K562 (cell line): ENCODE measurements around the gene ZNF322. TPM values are rescaled to one million over a fixed set of nuclear protein-coding genes. Genes with fewer than 3 reads are reported as not detected.

Experiments
- ATAC-seq: fragments of 200-7000 bp; cut with Tn5 transposase; 3 replicates; pipeline ENCODE4 v1.9.1; 2020; ENCODE audit warnings: moderate library complexity
- BruUV-seq: library from RNA; stranded (reverse); fragments of 400-500 nt; replicated peaks from 2 replicates; lab custom pipeline; 2021; lab: Mats Ljungman, UMichigan
- CTCF ChIA-PET: fragments of 300-600 bp; formaldehyde crosslinking; extraction: SDS; loops from one replicate; lab custom pipeline; 2021; ENCODE audit warnings: low intra/inter-chr PET ratio; lab: Yijun Ruan, JAX
- POLR2A ChIA-PET: fragments of 300-600, 350-650 bp; sonication (Branson Sonifier 250); formaldehyde crosslinking; extraction: SDS; loops from one replicate; lab custom pipeline; 2021; ENCODE audit warnings: antibody characterized with exemption, inconsistent platforms; lab: Yijun Ruan, JAX
- DNase-seq, 4 experiments: peaks; one replicate each; pipeline versions ENCODE4 v3.0.0 to v3.0.0-alpha.2; 2011 to 2018; ENCODE audit warnings: low spot score in 3 of 4, mixed read lengths in 3 of 4; ENCODE audit errors: extremely low read depth in 1 of 4
- FAIRE-seq: peaks from 2 replicates; lab custom pipeline; 2011; peaks lifted over from hg19 to GRCh38; lab: Jason Lieb, UNC
- H2AFZ ChIP-seq: 2 replicates; pipeline ENCODE4 v1.6.0; 2011; ENCODE audit warnings: low read depth, low read length, control low read depth, inconsistent platforms
- H3K27ac ChIP-seq: fragments of 200-600 bp; 3 replicates; pipeline ENCODE4 v1.8.0; 2011; ENCODE audit warnings: low read depth, mild to moderate bottlenecking, control low read depth, inconsistent platforms, low read length, moderate library complexity, mixed read lengths; ENCODE audit errors: extremely low read depth
- H3K27me3 ChIP-seq, 2 experiments: fragments of 300-600 bp in 1 of 2; 2 replicates in 1 of 2; 3 replicates in 1 of 2; pipeline versions ENCODE4 v1.6.0 to v1.8.0; 2011; ENCODE audit warnings: inconsistent platforms in 2 of 2, low read length in 2 of 2, mild to moderate bottlenecking in 1 of 2, mixed read lengths in 1 of 2, moderate library complexity in 1 of 2; ENCODE audit not compliant: control insufficient read depth in 2 of 2, insufficient read depth in 2 of 2
- H3K36me3 ChIP-seq: fragments of 300-600 bp; 3 replicates; pipeline ENCODE4 v1.8.0; 2011; ENCODE audit warnings: mild to moderate bottlenecking, low read length, inconsistent platforms; ENCODE audit not compliant: control insufficient read depth, insufficient read depth
- H3K4me1 ChIP-seq, 2 experiments: fragments of 200-600 bp in 1 of 2; replicated peaks in 1 of 2; 2 replicates in 1 of 2; 3 replicates in 1 of 2; pipeline versions ENCODE4 v1.5.1 to v1.8.0; 2011; ENCODE audit warnings: inconsistent platforms in 2 of 2, low read length in 2 of 2, mild to moderate bottlenecking in 1 of 2, mixed read lengths in 1 of 2, moderate library complexity in 1 of 2; ENCODE audit not compliant: control insufficient read depth in 2 of 2, insufficient read depth in 2 of 2
- H3K4me2 ChIP-seq: 2 replicates; pipeline ENCODE4 v1.6.1; 2011; ENCODE audit warnings: low read length, control low read depth, inconsistent platforms, mixed read lengths; ENCODE audit not compliant: insufficient read depth
- H3K4me3 ChIP-seq: fragments of 200-600 bp; sonication (generic), shearing (Covaris generic); 2 replicates; pipeline ENCODE4 v1.5.1; 2016; ENCODE audit warnings: control low read depth, inconsistent platforms
- H3K79me2 ChIP-seq: fragments of 200-600 bp; 3 replicates; pipeline ENCODE4 v1.8.0; 2011; ENCODE audit warnings: low read length, inconsistent platforms; ENCODE audit not compliant: control insufficient read depth, insufficient read depth
- H3K9ac ChIP-seq, 2 experiments: 2 replicates each; pipeline versions ENCODE4 v1.6.0 to v1.6.1; 2011; ENCODE audit warnings: low read depth in 2 of 2, low read length in 2 of 2, control low read depth in 1 of 2, inconsistent platforms in 1 of 2, mild to moderate bottlenecking in 1 of 2, mixed read lengths in 1 of 2; ENCODE audit not compliant: insufficient read depth in 1 of 2
- H3K9me1 ChIP-seq: one replicate; pipeline ENCODE4 v1.6.0; 2011; ENCODE audit warnings: inconsistent platforms, mild to moderate bottlenecking, low read length, moderate library complexity; ENCODE audit not compliant: control insufficient read depth, insufficient read depth
- H3K9me3 ChIP-seq: replicated peaks from 2 replicates; pipeline ENCODE4 v1.5.1; 2011; ENCODE audit warnings: low read depth, low read length, inconsistent platforms; ENCODE audit not compliant: control insufficient read depth, insufficient read depth
- H4K20me1 ChIP-seq: replicated peaks from 2 replicates; pipeline ENCODE4 v1.6.1; 2011; ENCODE audit warnings: low read length, inconsistent platforms, mixed read lengths; ENCODE audit not compliant: control insufficient read depth, insufficient read depth
- ESRRA ChIP-seq: fragments of 450-650 bp; IDR thresholded peaks from 2 replicates; pipeline ENCODE4 v1.6.1; 2014; ENCODE audit warnings: low read depth, mild to moderate bottlenecking, moderate library complexity, borderline replicate concordance
- LCOR ChIP-seq: sonication (generic); formaldehyde crosslinking; IDR thresholded peaks from 2 replicates; pipeline ENCODE4 v1.8.0; 2022; ENCODE audit warnings: mild to moderate bottlenecking, missing genetic modification reagents
- MCM7 ChIP-seq, 2 experiments: fragments of 450-650 bp; IDR thresholded peaks; 2 replicates each; pipeline ENCODE4 v1.6.1; 2016 to 2018
- MEIS2 ChIP-seq: fragments of 450-650 bp; IDR thresholded peaks from 2 replicates; pipeline ENCODE4 v1.6.1; 2014; ENCODE audit warnings: mild to moderate bottlenecking; ENCODE audit not compliant: partially characterized antibody
- NFATC3 ChIP-seq: fragments of 450-650 bp; IDR thresholded peaks from 2 replicates; pipeline ENCODE4 v1.6.1; 2017; ENCODE audit warnings: mild to moderate bottlenecking
- POLR2A ChIP-seq: fragments of 450-650 bp; conservative IDR thresholded peaks from 2 replicates; pipeline ENCODE4 v1.6.1; 2016
- SPI1 ChIP-seq: IDR thresholded peaks from 2 replicates; pipeline ENCODE4 v1.6.1; 2011; ENCODE audit warnings: low read depth, low read length, control low read depth, borderline replicate concordance
- ZNF217 ChIP-seq: sonication (generic); formaldehyde crosslinking; IDR thresholded peaks from 2 replicates; pipeline ENCODE4 v1.8.0; 2022; ENCODE audit warnings: mild to moderate bottlenecking, missing genetic modification reagents
- ZNF316 ChIP-seq: fragments of 450-650 bp; IDR thresholded peaks from 2 replicates; pipeline ENCODE4 v1.6.1; 2016
- WGBS: fragments of 100-300 bp; shearing (Covaris generic); methylation state at CpG from one replicate; pipeline ENCODE4 v1.1.6; 2016; ENCODE audit warnings: low coverage, mixed read lengths; ENCODE audit not compliant: insufficient coverage; ENCODE audit errors: missing lambda C conversion rate; 5-methylcytosine and 5-hydroxymethylcytosine counted together
- in situ Hi-C: fragments of 300-500 bp; cut with MboI; formaldehyde crosslinking; loops from 4 replicates; pipeline ENCODE4 v1.15.0; 2018; ENCODE audit warnings: inconsistent platforms, mixed read lengths
- intact Hi-C: fragments of 100-400 bp; cut with micrococcal nuclease; formaldehyde crosslinking; loops from 2 replicates; pipeline ENCODE4 v1.14.2; 2022
- polyA plus RNA-seq, 8 experiments: library from polyadenylated mRNA; depleted of rRNA in 4 of 8; stranded (reverse) in 5 of 8; unstranded in 3 of 8; fragments of >200 nt; fragmentation: Nextera tagmentation in 2 of 8; fragmentation: Illumina TruSeq in 1 of 8; extraction: Ambion mirVana in 2 of 8; extraction: Trizol in 1 of 8; gene quantifications; 2 replicates each; pipeline versions ENCODE4 v1.2.1 to v1.2.3, GENCODE V29; 2011 to 2014; ENCODE audit warnings: inconsistent platforms in 1 of 8, missing spikeins in 1 of 8
- total RNA-seq, 7 experiments: library from RNA; depleted of rRNA in 6 of 7; stranded (reverse); fragments of >200 nt in 6 of 7; fragmentation: Illumina TruSeq in 2 of 7; extraction: Trizol in 2 of 7; gene quantifications; 2 replicates each; pipeline versions ENCODE4 v1.2.1 to v1.2.3, GENCODE V29; 2011 to 2021; ENCODE audit warnings: low replicate concordance in 1 of 7
- TF ChIP-seq, protein P1 (sequence below): fragments of 450-650 bp; IDR thresholded peaks from 2 replicates; pipeline ENCODE4 v1.6.1; 2016; ENCODE audit warnings: low read depth

Gene ZNF322
- total and polyA plus RNA-seq, 9 of the 15 experiments (the other 6 are each of a cell fraction or from before 2014, with no cell fraction given), result 4.7 to 31.2 (median 18.7) TPM

GRCh38 chr6:26604026-26604425 is 55.5 kb downstream of the ZNF322 start:
- peaks cover 14% of the 10 kb centered on the region for H3K36me3 ChIP-seq
- H3K4me3 ChIP-seq, result no peak overlapping the region
- ATAC-seq (no peak), FAIRE-seq (no peak), DNase-seq (no peak)
- in situ Hi-C loops, result no loop called here
- WGBS, result 16% methylated on average over 3 of the region's 3 CpGs
- no peaks in the 10 kb centered on the region for H4K20me1 ChIP-seq
- no TSS peak for BruUV-seq
- intact Hi-C loops, result no loop called here
- 0 out of 2 replicates have a peak overlapping the region, but pooled peaks have one; percentile 3 for H2AFZ ChIP-seq
- H3K4me1 ChIP-seq, result no peaks in the 10 kb centered on the region; a peak in 1 of 5 replicates
- H3K27me3 ChIP-seq, result no peaks in the 10 kb centered on the region
- H3K9me3 ChIP-seq, result no peaks in the 10 kb centered on the region
- no peaks in the 10 kb centered on the region for H3K9me1 ChIP-seq
- H3K9ac ChIP-seq, result no peak overlapping the region
- ChIA-PET POLR2A (no interaction called here), CTCF (no interaction called here)
- no peaks in the 10 kb centered on the region; the same call in 2 of the 3 replicates for H3K79me2 ChIP-seq
- 0 out of 2 replicates have a peak, but pooled peaks have one; percentile 32 for TF ChIP-seq ESRRA
- no peak for TF ChIP-seq ZNF316
- TF ChIP-seq, protein P1, sequence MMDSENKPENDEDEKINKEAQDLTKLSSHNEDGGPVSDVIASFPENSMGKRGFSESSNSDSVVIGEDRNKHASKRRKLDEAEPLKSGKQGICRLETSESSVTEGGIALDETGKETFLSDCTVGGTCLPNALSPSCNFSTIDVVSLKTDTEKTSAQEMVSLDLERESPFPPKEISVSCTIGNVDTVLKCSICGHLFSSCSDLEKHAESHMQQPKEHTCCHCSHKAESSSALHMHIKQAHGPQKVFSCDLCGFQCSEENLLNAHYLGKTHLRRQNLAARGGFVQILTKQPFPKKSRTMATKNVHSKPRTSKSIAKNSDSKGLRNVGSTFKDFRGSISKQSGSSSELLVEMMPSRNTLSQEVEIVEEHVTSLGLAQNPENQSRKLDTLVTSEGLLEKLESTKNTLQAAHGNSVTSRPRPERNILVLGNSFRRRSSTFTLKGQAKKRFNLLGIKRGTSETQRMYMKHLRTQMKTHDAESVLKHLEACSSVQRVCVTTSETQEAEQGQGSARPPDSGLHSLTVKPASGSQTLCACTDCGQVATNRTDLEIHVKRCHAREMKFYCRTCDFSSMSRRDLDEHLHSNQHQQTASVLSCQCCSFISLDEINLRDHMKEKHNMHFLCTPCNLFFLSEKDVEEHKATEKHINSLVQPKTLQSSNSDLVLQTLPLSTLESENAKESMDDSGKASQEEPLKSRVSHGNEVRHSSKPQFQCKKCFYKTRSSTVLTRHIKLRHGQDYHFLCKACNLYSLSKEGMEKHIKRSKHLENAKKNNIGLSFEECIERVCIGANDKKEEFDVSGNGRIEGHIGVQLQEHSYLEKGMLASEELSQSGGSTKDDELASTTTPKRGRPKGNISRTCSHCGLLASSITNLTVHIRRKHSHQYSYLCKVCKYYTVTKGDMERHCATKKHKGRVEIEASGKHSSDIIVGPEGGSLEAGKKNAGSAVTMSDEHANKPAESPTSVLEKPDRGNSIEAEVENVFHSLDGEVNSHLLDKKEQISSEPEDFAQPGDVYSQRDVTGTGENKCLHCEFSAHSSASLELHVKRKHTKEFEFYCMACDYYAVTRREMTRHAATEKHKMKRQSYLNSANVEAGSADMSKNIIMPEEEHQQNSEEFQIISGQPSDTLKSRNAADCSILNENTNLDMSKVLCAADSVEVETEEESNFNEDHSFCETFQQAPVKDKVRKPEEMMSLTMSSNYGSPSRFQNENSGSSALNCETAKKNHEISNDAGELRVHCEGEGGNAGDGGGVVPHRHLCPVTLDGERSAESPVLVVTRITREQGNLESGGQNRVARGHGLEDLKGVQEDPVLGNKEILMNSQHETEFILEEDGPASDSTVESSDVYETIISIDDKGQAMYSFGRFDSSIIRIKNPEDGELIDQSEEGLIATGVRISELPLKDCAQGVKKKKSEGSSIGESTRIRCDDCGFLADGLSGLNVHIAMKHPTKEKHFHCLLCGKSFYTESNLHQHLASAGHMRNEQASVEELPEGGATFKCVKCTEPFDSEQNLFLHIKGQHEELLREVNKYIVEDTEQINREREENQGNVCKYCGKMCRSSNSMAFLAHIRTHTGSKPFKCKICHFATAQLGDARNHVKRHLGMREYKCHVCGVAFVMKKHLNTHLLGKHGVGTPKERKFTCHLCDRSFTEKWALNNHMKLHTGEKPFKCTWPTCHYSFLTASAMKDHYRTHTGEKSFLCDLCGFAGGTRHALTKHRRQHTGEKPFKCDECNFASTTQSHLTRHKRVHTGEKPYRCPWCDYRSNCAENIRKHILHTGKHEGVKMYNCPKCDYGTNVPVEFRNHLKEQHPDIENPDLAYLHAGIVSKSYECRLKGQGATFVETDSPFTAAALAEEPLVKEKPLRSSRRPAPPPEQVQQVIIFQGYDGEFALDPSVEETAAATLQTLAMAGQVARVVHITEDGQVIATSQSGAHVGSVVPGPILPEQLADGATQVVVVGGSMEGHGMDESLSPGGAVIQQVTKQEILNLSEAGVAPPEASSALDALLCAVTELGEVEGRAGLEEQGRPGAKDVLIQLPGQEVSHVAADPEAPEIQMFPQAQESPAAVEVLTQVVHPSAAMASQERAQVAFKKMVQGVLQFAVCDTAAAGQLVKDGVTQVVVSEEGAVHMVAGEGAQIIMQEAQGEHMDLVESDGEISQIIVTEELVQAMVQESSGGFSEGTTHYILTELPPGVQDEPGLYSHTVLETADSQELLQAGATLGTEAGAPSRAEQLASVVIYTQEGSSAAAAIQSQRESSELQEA, result no peak
- TF ChIP-seq NFATC3, result 0 out of 2 replicates have a peak, but pooled peaks have one; percentile 25
- TF ChIP-seq MEIS2, result peak; percentile 17
- no peak for TF ChIP-seq LCOR (CRISPR knock-in tag)
- 0 out of 4 replicates have a peak, but pooled peaks of 1 of the 2 experiments have one; percentile 25 for TF ChIP-seq MCM7 (IDR thresholded peaks at IDR 0.05)
- TF ChIP-seq SPI1, result peak; percentile 30; the same call in 1 of the 2 replicates
- no peak for TF ChIP-seq POLR2A
- TF ChIP-seq ZNF217 (CRISPR knock-in tag), result no peak
- H3K27ac ChIP-seq, result no peak overlapping the region
- H3K4me2 ChIP-seq, result no peak overlapping the region
